M059J (cell line): ENCODE measurements around the gene CTDP1. TPM values are rescaled to one million over a fixed set of nuclear protein-coding genes. Genes with fewer than 3 reads are reported as not detected.
A peak's percentile ranks its signal among the peaks of the same experiment; 100 is the strongest.

Source experiments
- DNase-seq: peaks from one replicate; pipeline ENCODE4 v3.0.0-alpha.2; 2012; ENCODE audit warnings: low read depth
- total RNA-seq: library from RNA; depleted of rRNA; stranded (reverse); fragments of >200 nt; shearing (Covaris generic); gene quantifications from 2 replicates; pipeline ENCODE4 v1.2.3, GENCODE V29; 2014

The CTDP1 gene
- total RNA-seq, 1 experiment from 2014 or later, result 21.3 TPM

DNA sequence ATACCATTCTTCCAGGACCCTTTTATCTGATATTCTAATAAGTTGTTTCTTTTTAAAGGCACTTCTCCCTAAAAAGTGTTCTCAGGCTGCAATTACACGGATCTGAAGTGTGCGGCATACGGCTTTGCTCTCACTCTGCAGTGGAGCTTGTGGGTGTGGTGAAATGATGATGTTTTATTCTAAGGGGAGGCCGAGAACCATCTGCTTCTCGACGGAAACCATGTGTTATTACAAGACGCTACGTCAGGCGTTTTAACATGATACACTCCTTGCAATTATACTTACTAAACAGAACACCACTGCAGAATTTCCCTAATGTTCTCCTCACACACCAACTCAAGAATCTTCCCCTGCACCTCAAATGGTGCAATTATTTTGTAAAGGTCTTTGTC, 34.9 kb upstream of the CTDP1 start:
- no peak for DNase-seq

DNA sequence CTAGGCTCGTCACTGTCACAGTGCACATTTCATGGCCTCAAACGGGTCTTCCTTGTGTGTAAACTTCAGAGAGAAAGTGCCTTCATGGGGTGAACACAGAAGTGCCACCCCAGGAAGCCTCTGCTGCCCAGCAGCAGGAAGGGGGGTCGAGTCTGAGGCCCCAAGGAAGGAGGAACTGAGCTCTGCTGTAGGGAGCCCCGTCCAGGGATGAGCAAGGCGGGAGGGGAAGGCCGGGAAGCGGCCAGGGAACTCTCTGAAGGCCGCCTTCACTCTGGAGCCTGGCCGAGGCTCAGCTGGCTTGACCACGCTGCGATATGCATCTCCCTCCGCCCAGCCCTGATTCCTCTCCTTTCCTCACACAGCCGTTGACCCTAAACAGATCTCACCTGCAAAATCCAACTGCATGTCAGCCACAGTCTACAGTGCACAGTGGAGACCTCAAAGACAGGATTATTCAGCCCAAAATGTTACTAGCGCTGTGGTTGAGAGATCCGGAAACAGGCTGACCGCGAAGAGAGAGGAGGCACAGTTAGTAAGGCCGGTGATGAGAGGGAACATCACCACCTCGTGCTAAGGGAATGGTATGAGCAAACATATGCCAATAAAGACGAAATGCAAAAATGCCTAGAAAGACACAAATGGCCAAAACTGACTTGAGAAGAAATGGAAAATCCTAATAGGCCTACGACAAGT, 34.2 kb upstream of the CTDP1 start:
- no peak for DNase-seq

DNA sequence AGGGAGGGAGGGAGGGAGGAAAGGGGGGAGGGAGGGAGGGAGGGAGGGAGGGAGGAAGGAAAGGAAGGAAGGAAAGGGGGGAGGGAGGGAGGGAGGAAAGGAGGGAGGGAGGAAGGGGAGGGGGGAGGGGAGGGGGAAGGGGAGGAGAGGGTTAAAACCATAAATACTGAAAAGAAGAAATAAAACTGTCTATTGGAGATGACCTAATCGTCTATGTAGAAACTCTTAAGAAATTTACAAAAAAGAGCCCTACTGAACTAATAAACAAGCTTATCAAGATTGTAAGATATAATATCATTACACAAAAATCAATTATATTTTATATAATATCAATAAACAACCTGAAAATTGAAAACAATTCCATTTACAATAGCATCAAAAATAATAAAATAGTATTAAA, 32.3 kb upstream of the CTDP1 start:
- DNase-seq, result no peak

DNA sequence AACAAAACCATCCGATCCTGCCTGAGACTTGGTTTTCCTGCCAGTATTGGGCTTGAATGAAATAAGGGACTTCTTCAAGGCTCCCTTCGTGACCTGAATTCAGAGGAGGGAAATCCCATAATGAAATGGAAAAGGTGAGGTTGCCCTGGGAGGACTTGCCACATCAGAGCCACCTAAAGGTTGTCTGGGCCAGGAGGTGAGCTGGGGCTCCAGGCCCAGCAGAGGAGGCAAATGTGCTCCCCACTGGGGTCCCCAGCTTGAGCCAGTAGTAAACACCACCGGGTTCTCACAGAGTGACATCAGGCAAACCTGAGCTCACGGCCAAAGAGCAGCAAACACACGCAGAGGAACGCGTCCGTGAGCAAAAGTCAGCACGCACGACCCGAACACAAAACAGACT, 28.6 kb upstream of the CTDP1 start:
- DNase-seq, result no peak

DNA sequence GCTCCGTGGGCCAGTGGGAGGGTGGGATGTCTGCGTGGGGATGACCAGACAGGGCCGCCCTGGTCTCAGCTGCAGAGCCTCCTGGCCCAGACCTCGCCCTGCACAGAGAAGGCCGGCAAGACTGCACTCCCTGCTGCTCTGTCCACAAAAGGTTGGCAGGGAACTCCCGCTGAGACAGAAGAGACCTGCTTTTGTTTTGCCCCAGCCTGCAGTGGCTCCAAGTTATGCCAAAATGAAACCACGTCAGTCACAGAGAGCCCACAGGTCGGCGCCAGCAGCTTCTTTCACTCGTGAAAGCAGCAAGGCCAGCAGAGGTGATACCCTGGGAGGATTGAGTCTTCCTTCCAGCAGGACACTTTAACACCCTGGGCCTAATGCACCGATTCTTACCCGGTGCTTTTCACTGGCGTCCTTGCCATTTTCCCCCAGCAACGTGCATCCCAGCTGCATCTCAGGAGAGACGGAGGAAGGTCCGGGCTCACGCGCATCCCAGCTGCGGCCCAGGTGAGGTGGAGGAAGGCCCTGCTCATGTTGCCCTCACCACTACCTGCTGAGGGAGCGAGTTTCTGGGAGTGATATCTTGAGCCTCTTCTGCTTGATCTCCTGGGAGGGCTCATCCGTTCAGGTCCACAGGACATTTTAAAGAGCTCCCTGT, 22.1 kb upstream of the CTDP1 start:
- peak; percentile 28 for DNase-seq

DNA sequence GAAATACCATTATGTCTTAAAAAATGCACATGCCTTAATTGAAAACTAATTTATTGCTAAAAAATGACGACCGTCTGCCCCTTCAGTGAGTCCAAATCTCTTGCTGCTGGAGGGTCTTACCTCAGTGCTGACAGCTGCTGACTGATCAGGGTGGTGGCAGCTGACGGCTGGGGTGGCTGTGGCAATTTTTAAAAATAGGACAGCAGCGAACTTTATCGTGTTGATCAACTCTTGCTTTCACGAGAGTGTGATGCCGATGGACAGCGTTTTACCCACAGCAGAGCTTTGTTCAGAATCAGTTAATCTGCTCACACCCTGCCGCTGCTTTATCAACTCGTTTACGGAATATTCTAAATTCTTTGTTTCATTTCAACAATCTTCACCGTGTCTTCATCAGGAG, 21.2 kb upstream of the CTDP1 start:
- DNase-seq, result no peak

GRCh38 chr18:79659733-79660132, 19.9 kb upstream of the CTDP1 start:
- no peak for DNase-seq

DNA sequence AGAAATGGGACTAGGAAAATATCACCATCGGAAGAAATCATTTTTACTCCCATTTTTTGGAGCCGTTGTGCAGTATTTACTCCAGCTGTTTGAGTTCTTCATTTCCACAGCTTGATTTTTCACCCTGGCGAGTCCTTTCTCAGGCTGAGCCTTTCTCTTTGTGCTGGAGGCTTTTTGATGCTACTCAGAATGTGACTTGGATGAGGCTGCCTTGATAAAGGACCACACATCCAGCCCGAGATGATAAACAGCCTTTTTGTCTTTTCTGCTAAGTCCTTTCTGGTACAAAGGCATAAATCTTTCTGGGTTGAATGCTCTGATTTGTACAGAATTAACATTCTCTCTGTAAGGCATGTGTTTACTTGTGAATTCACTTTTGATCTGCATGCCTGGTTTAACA, 17.6 kb upstream of the CTDP1 start:
- no peak for DNase-seq

DNA sequence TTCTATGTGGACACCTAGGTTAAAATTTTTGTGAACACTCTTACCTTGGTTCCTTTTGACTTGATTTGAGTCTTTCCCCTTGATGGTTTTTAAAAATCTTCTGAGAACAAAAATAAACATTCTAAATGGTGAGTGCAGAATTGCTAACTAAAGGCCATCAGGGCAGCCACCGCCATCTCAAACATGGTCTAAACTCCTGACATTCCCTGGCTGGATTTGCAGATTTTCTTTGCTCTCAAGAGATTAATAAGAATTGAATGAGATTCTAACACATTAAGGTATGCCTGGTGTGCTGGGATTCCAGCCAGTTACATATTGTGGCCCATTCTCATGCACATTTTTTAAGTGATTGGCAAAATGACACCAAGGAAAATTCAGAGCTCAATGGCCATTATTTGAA, 17.2 kb upstream of the CTDP1 start:
- no peak for DNase-seq

GRCh38 chr18:79664525-79665125, 15.0 kb upstream of the CTDP1 start:
- peak; percentile 76 for DNase-seq

GRCh38 chr18:79668203-79668602, 11.4 kb upstream of the CTDP1 start:
- no peak for DNase-seq

- no peak for DNase-seq
These were observed 6.9 kb upstream of the CTDP1 start for GRCh38 chr18:79672490-79673276.

GRCh38 chr18:79677221-79677620, 2.4 kb upstream of the CTDP1 start:
- DNase-seq, result no peak

DNA sequence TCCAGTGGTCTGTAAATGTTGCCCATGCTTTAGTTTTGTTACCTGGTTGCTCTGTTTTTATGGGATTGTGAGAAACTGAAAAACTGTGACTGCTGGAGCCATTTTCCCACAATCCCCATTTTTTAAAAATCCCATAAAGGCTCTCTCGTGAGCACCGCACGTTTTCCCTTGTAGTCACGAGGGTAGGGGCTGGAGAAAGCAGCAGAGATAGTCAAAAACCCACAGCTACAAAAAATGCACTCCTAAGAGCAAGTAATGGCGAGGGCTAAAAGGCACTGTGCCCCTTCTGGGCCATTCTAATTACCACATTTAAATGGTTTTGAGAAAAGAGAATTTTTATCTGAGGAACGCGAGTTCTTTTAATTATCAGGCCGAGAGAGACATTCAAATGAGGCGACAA, 1.8 kb upstream of the CTDP1 start:
- no peak for DNase-seq

DNA sequence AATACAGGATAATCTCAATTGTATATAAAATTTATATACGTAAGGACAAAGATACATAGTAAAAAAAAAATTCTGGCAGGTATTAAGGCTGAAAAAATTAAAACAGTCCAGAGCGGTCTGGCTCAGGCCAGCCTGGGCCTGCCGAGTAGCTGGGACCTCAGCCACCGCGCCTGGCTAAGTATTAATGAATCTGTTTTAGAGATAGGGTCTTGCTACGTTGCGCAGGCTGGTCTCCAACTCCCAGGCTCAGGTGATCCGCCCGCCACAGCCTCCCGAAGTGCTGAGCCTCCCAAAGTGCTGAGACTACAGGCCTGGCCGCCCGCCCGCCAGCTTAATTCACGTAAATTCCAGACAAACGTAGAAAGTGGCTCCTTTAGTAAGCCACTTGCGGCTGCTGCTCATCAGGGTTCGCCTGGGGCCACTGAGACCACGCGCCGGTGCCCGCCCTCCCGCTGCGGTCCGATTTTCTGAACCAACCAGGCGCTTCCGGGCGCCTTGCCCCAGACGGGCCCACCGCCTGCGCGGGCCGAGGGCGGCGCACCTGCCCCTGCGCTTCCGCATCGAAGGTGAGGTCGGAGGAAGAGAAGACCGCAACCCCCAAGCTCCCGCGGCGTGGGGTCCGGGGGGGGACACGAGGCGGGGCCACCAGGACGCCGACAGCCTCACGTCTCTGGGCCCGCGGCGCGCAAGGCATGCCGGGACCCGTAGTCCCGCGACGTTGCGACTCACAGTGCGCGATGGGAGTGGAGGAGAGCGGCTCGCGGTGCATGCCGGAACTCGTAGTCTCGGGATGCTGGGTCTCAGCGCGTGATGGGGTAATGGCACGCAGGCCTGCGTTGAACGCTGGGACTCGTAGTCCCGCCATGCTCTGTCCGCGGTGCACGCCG, 695 bp upstream of the CTDP1 start:
- peak; percentile 98 for DNase-seq

DNA sequence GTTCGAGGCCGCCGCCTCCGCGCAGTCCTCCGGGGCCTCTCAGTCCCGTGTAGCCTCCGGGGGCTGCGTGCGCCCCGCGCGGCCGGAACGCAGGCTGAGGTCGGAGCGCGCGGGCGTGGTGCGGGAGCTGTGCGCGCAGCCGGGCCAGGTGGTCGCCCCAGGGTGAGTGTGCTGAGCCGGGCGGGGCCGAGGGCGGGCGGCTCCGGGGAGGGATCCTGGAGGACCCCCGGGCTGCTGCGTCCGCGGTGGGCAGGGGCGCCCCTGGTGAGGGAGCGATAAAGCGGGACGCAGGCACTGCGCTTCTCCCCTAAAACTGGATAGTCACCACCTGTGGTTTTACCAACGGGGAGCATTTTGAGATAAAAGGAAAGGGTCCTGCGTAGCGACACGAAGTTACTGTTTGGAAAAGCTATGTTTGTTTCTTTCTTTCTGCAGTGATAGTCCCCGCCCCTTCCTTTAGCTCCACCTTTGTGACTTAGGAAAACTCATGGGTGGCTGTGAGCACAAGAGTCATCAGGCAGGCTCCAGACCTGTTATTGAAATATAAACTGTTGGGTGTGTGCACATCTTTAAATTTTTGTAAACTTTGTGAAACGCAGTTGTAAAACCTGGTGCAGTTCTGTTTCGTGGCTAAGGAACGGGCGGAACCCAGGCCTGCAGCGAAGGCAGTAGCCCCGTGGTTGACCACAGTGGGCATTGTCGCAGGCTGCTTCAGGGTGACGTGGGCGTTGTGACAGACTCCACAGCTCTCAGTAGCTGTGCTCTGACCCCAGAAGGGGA, 687 bp downstream of the CTDP1 start:
- DNase-seq, result peak; percentile 58

DNA sequence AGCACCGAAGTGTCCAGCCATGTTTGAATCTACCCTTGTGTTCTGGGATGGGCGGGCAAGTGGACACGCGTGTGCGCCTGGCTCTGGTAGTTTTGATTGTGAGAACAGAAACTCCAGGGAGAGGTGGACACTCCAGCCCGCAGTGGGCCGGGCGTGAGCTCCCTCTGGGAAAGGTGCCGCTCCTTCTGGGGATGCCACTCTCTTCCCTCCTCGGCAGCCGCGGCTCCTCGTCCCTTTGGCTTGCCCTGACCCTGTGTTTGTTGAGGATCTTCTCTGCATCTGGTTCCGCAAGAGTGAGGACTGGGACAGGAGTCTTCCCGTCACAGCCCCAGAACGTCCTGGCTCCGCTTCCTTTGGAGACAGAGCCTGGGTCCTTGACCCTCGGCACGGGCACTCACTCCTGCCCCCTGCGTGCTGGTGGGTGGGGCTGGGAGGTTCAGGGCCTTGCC, 1.3 kb downstream of the CTDP1 start:
- DNase-seq, result no peak

- no peak for DNase-seq
These were observed 2.1 kb downstream of the CTDP1 start for GRCh38 chr18:79681484-79682387.

DNA sequence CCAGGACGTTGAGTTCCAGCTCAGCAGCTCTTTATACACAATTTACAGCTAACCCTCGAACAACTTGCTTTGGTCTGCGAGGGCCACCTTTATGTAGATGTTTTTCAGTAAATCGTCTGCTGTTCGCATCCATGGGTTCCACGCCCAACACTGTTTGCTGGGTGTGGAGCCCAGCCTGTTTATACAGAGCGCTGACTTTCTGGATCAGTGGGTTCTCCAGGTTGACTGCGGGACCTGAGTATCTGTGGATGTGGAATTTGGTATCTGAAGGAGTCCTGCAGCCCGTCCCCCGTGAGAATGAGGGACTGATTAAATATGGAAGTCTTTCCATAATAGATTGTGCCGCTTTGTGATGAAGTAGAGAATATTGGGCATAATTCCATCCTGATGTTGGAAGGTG, 2.9 kb downstream of the CTDP1 start:
- DNase-seq, result no peak
